Activated naive CD4-positive, alpha-beta T cell (primary cell): ENCODE measurements around the gene KLC3.

Source experiments
- DNase-seq, 4 experiments: peaks; one replicate each; lab custom pipeline; 2025; lab: John Stamatoyannopoulos, UW

The KLC3 gene

DNA sequence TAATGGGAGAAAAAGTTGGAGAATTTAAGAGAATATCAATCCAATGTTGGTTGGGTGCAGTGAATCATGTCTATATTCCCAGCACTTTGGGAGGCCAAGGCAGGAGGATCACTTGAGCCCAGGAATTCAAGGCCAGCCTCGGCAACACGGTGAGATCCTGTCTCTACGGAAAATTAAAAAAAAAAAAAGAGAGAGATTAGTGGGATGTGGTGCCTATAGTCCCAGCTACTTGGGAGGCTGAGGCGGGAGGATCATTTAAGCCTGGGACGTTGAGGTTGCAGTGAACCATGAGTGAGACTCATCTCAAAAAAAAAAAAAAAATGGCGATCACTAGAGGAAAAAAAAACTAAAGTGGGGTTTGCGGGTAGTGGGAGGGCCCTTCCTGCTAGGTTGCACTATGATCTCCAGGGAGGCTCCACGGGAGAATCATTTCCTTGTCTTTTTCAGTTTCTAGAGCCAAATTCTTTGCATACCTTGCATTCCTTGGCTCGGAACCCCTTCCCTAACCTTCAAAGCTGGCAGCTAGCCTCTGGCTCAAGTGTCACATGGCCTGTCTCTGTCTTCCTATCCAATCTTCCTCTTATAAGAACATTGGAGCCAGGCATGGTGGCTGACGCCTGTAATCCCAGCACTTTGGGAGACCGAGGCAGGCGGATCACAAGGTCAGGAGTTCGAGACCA lies 35.6 kb downstream of the KLC3 start:
- no peak for DNase-seq

DNA sequence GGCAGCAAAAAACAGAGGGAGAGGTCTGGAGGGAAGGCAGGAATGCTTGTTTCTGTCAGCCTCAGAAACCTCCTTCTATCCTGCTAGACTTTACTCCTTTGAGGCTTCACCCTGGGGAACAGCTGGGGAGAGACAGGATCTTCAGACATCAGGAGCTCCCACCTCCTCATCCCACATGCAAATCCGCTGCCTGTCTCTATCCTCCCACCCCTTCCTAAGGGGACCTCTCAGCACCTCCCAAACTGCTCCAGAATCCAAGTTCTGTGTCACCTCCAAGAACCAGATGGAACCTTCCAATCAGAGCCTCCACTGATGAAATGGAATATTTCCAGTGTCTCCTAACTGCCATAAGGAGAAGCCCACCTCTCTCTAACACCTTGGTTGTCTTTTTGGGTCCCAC lies 39.6 kb downstream of the KLC3 start:
- no peak for DNase-seq

DNA sequence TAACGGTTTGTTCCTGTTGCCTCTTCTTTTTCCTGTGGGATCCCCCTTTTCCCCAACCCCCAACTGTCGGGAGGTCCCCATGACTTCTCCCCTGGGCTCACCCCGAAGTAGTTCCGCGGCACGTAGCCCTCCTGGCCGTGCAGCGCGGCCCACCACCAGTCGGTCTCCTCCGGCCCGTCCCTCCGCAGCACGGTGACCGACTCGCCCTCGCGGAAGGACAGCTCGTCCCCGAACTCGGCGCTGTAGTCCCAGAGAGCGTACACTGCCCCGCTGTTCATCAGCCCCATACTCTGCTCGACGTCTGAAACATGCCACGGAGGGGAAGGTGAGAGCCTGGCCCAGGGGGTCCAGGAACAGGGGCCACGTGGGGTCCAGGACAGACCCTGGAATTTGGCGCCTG lies 41.9 kb downstream of the KLC3 start:
- DNase-seq: no peak

DNA sequence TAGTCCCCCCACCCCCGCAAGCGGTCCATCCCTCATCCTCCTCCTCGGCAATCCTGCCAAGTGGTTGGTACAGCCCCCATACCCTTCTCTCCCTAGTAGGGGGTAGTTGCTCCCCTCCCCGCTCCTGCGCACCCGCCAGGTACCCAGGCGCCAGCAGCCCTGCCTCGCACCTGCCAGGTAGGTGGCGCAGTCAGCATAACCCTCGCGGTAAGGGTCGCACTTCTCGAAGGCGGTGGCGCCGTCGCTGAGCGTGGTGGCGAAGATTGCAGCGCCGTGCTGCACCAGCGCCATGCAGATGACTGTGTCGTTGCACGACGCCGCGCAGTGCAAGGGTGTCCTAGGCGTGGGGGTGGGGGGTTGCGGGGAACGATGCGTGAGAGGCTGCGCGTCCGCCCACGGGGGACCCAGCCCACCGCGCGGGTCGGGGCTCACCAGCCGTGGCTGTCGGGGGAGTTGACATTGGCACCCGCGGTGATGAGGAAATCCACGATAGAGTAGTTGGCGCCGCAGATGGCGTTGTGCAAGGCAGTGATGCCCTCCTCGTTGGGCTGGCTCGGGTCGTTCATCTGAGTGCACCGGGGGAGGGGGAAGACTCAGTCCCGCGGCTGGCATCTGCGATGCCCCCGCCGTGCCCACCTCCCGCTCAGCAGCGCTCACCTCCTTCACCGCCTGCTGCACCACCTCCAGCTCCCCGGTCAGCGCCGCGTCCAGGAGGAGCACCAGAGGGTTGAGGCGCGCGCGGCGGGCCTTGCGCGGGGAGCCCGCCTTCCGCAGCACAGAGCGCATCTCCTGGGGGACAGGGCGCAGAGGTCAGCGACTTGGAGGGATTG lies 45.1 kb downstream of the KLC3 start:
- DNase-seq: no peak

DNA sequence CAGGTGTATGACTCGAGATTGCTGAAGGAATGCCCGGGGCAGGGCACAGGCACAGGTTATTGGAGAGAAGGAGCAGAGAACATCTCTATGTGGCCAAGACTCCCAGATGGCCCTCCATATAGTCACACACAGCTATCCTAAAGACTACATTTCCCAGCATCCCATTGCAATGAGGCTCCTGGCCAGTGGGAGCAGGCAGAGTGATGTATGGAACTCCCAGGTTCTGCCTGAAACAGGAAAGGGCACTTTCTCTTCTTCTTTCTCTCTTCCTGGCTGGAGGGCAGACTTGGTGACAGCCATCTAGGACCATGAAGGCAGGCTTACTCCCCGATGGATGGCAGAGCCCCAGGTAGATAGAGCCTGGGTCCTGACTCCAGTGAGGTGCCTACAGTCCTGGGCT lies 50.8 kb downstream of the KLC3 start:
- DNase-seq: no peak

DNA sequence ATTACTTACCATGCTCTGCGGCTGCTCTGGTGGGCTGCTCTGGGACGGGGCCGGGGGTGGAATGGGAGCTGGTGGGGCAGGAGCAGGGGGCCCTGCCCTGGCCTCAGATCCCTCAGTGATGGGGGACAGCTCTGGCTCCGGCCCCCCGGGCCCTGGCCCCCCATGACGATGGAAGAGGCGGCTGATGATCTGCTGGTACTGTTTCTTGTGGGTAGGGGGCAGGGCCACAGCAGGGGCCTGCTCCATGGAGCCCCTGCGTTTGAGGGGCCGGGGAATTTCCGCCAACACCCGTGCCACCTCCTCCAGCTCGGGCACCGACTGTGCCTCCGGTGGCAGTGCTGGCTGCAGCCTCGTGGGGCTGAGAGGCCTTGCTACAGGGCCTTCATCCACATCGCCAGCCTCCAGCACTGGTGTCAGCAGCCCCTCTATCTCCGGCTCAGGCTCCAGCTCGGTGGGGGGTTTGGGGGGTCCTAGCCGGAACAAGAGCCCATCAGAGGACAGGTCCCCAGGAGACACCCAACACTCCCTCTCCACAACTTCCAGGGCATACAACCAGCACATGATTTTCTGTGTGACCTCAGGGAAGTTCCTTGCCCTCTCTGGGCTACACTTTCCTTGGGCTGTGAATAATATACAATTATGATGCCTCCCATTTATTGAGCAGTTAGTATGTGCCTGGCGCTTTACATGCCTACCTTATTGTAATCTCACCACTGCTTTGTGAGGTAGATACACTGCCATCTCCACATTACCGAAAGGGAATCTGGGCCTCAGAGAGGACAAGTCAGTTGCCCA lies 51.5 kb downstream of the KLC3 start:
- no peak for DNase-seq

DNA sequence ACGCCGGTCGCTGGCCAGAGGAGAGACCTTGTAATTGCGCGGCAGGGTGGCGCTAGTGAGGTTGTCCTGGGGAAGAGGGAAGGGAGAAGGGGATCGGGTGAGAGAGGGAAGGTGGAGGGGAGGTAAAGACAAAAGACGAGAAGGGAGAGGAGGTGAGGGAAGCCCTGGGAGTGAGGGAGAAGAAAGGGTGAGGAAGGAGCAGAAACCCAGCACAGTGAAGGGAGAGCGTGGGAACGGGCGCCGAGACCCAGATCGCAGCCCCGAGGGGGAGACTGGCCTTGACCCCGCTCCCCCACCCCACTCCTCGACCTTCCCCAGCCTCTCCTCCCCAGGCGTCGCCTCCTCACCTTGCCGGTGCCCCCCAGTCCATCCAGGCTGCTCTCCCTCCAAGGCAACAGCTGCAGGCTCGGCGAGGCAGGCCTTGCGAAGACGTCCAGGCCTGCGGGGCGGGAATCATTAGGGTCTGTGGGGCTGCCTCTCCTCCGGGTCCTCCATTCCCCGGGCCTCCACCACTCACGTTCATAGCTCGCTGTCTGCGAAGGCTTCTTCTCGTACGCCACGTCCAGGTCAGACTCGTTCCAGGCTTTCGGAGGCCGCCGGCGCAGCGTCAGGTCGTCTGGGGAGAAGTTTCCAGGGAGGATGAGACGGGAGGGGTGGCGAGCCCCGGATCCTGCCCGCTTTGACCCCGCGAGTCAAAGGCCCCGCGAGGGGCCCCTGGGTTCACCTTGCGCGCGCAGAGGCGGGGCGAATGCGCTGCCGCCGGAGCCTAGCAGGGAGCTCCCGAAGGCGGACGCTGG lies 55.5 kb downstream of the KLC3 start:
- DNase-seq: no peak

DNA sequence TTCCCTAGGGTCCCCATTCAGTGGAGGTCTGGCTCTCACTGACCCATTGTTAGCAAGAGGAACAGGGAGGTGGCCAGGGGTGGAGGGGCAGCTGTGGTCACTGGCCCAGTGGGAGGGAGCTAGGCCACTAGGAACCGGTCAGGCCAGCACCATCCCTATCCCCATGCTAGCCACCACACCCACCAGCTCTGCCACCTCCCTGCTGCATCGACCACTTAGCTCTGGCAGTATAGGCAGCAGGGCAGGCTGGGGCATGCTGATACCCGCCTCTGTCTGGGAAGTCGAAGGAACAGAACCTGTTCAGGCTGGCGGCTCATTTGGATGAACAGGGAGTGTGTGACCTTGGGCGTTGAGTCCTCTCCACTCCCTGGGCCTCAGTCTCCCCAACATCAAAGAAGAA lies 59.6 kb downstream of the KLC3 start:
- DNase-seq: no peak
